ENCODE results near the gene THPO.

THPO gene

GRCh38 chr3:184378651-184379357 lies 797 bp upstream of the THPO start:
- H3K9me2 ChIP-seq (replicated peaks; ENCODE audit: control insufficient read depth, low read length), result no peaks in the 10 kb centered on the region
- no peaks in the 10 kb centered on the region for H3K79me2 ChIP-seq (ENCODE audit: control insufficient read depth, low read length)
- H3K27ac ChIP-seq (ENCODE audit: low read depth, low read length), result no peak overlapping the region
- no peak overlapping the region for H3K4me2 ChIP-seq (ENCODE audit: low read length)
- no peak overlapping the region for H3K4me3 ChIP-seq (ENCODE audit: low read length)
- peaks cover 6% of the 10 kb centered on the region; the same call in 1 of the 2 replicates for H3K4me1 ChIP-seq (ENCODE audit: control insufficient read depth, low read length)
- H3F3A ChIP-seq (ENCODE audit: control insufficient read depth, insufficient read depth), result no peaks in the 10 kb centered on the region
- no peak for TF ChIP-seq CTCF (IDR thresholded peaks at IDR 0.05; ENCODE audit: low read depth, low read length, poor library complexity, severe bottlenecking)
- TF ChIP-seq EZH2phosphoT487 (IDR thresholded peaks at IDR 0.05; ENCODE audit: borderline replicate concordance, low read length), result no peak
- peaks cover 44% of the 10 kb centered on the region for H3K27me3 ChIP-seq (ENCODE audit: control insufficient read depth, low read length)
- no peaks in the 10 kb centered on the region for H3K36me3 ChIP-seq (ENCODE audit: control insufficient read depth, low read length)
- H3K9me3 ChIP-seq (ENCODE audit: control insufficient read depth, insufficient read depth, low read length), result no peaks in the 10 kb centered on the region
- H4K20me1 ChIP-seq (ENCODE audit: control insufficient read depth, insufficient read depth, low read depth, low read length), result no peaks in the 10 kb centered on the region

- Histone ChIP-seq H4K20me1 (ENCODE audit: control insufficient read depth, insufficient read depth, low read depth, low read length) (no peaks in the 10 kb centered on the region), H3F3A (ENCODE audit: control insufficient read depth, insufficient read depth) (no peaks in the 10 kb centered on the region), H3K4me1 (ENCODE audit: control insufficient read depth, low read length) (peaks cover 6% of the 10 kb centered on the region; the same call in 1 of the 2 replicates), H3K79me2 (ENCODE audit: control insufficient read depth, low read length) (no peaks in the 10 kb centered on the region), H3K9me2 (replicated peaks; ENCODE audit: control insufficient read depth, low read length) (no peaks in the 10 kb centered on the region), H3K27me3 (ENCODE audit: control insufficient read depth, low read length) (peaks cover 50% of the 10 kb centered on the region), H3K4me3 (ENCODE audit: low read length) (no peak overlapping the region), H3K4me2 (ENCODE audit: low read length) (no peak overlapping the region), H3K27ac (ENCODE audit: low read depth, low read length) (no peak overlapping the region), H3K36me3 (ENCODE audit: control insufficient read depth, low read length) (no peaks in the 10 kb centered on the region), H3K9me3 (ENCODE audit: control insufficient read depth, insufficient read depth, low read length) (no peaks in the 10 kb centered on the region)
- TF ChIP-seq CTCF (IDR thresholded peaks at IDR 0.05; ENCODE audit: low read depth, low read length, poor library complexity, severe bottlenecking), result no peak
- TF ChIP-seq EZH2phosphoT487 (IDR thresholded peaks at IDR 0.05; ENCODE audit: borderline replicate concordance, low read length), result no peak
Observed at GRCh38 chr3:184377374-184377773, 633 bp downstream of the THPO start.

- H3K27ac ChIP-seq (ENCODE audit: low read depth, low read length), result no peak overlapping the region
- peaks cover 37% of the 10 kb centered on the region for H3K27me3 ChIP-seq (ENCODE audit: control insufficient read depth, low read length)
- no peak overlapping the region for H3K4me2 ChIP-seq (ENCODE audit: low read length)
- 0 out of 2 replicates have a peak, but pooled peaks cover 7% of the 10 kb centered on the region for H3F3A ChIP-seq (ENCODE audit: control insufficient read depth, insufficient read depth)
- H3K36me3 ChIP-seq (ENCODE audit: control insufficient read depth, low read length), result no peaks in the 10 kb centered on the region
- H3K4me3 ChIP-seq (ENCODE audit: low read length), result no peak overlapping the region
- TF ChIP-seq CTCF (IDR thresholded peaks at IDR 0.05; ENCODE audit: low read depth, low read length, poor library complexity, severe bottlenecking) (no peak), EZH2phosphoT487 (IDR thresholded peaks at IDR 0.05; ENCODE audit: borderline replicate concordance, low read length) (no peak)
- peaks cover 6% of the 10 kb centered on the region; the same call in 1 of the 2 replicates for H3K4me1 ChIP-seq (ENCODE audit: control insufficient read depth, low read length)
- no peaks in the 10 kb centered on the region for H3K79me2 ChIP-seq (ENCODE audit: control insufficient read depth, low read length)
- no peaks in the 10 kb centered on the region for H3K9me2 ChIP-seq (replicated peaks; ENCODE audit: control insufficient read depth, low read length)
- no peaks in the 10 kb centered on the region for H3K9me3 ChIP-seq (ENCODE audit: control insufficient read depth, insufficient read depth, low read length)
- no peaks in the 10 kb centered on the region for H4K20me1 ChIP-seq (ENCODE audit: control insufficient read depth, insufficient read depth, low read depth, low read length)
Observed at GRCh38 chr3:184375747-184376461, 2.1 kb downstream of the THPO start.

Data from DOHH2 (cell line).